HEK293T (cell line): ENCODE data around the gene SHMT2.

Experiments used
- CTCF ChIA-PET: fragments of 350-600 bp; formaldehyde crosslinking; extraction: SDS; loops from one replicate; lab custom pipeline; 2021; ENCODE audit warnings: antibody characterized with exemption, inconsistent platforms; lab: Yijun Ruan, JAX
- POLR2A ChIA-PET: fragments of 350-600 bp; formaldehyde crosslinking; extraction: SDS; loops from one replicate; lab custom pipeline; 2020; ENCODE audit warnings: antibody characterized with exemption, inconsistent platforms; lab: Yijun Ruan, JAX
- DNase-seq: peaks from one replicate; pipeline ENCODE4 v3.0.0; 2012; ENCODE audit warnings: mixed read lengths; ENCODE audit errors: extremely low spot score
- ARNT ChIP-seq: fragments of 450-650 bp; IDR thresholded peaks from 2 replicates; pipeline ENCODE4 v1.6.1; 2017; ENCODE audit warnings: mild to moderate bottlenecking
- BHLHE40 ChIP-seq: fragments of 450-650 bp; IDR thresholded peaks from 2 replicates; pipeline ENCODE4 v1.6.1; 2016; ENCODE audit warnings: mild to moderate bottlenecking, moderate library complexity, borderline replicate concordance
- CTBP1 ChIP-seq: fragments of 450-650 bp; IDR thresholded peaks from 2 replicates; pipeline ENCODE4 v1.6.1; 2016; ENCODE audit warnings: borderline replicate concordance
- ELF4 ChIP-seq: fragments of 450-650 bp; IDR thresholded peaks from 2 replicates; pipeline ENCODE4 v1.6.1; 2017; ENCODE audit warnings: antibody characterized with exemption
- FOXA1 ChIP-seq: fragments of 450-650 bp; IDR thresholded peaks from 2 replicates; pipeline ENCODE4 v1.6.1; 2016; ENCODE audit warnings: mild to moderate bottlenecking
- FOXK2 ChIP-seq: fragments of 450-650 bp; IDR thresholded peaks from 2 replicates; pipeline ENCODE4 v1.6.1; 2016; ENCODE audit warnings: mild to moderate bottlenecking
- FOXM1 ChIP-seq: fragments of 450-650 bp; IDR thresholded peaks from 2 replicates; pipeline ENCODE4 v1.6.1; 2017; ENCODE audit warnings: mild to moderate bottlenecking, borderline replicate concordance
- HDGF ChIP-seq: fragments of 450-650 bp; IDR thresholded peaks from 2 replicates; pipeline ENCODE4 v1.6.1; 2017; ENCODE audit warnings: antibody characterized with exemption, borderline replicate concordance
- L3MBTL2 ChIP-seq: fragments of 450-650 bp; conservative IDR thresholded peaks from 2 replicates; pipeline ENCODE4 v1.6.1; 2016; ENCODE audit warnings: mild to moderate bottlenecking
- LEF1 ChIP-seq: fragments of 450-650 bp; IDR thresholded peaks from 2 replicates; pipeline ENCODE4 v1.6.1; 2017; ENCODE audit warnings: mild to moderate bottlenecking, borderline replicate concordance
- NFRKB ChIP-seq: fragments of 450-650 bp; IDR thresholded peaks from 2 replicates; pipeline ENCODE4 v1.6.1; 2016; ENCODE audit warnings: mild to moderate bottlenecking, moderate library complexity
- PKNOX1 ChIP-seq: fragments of 450-650 bp; IDR thresholded peaks from 2 replicates; pipeline ENCODE4 v1.6.1; 2016
- SP1 ChIP-seq: fragments of 450-650 bp; IDR thresholded peaks from 2 replicates; pipeline ENCODE4 v1.6.1; 2017
- SUZ12 ChIP-seq: fragments of 450-650 bp; IDR thresholded peaks from 2 replicates; pipeline ENCODE4 v1.6.1; 2016; ENCODE audit warnings: mild to moderate bottlenecking
- TARDBP ChIP-seq: fragments of 450-650 bp; IDR thresholded peaks from 2 replicates; pipeline ENCODE4 v1.6.1; 2016
- ZNF384 ChIP-seq: fragments of 450-650 bp; IDR thresholded peaks from 2 replicates; pipeline ENCODE4 v1.6.1; 2016

SHMT2 gene

GRCh38 chr12:57207731-57208630 is 21.5 kb upstream of the SHMT2 start:
- TF ChIP-seq SP1 (no peak), ELF4 (no peak), HDGF (no peak), ZNF384 (no peak), FOXK2 (no peak), BHLHE40 (no peak), CTBP1 (no peak), SUZ12 (no peak), FOXA1 (no peak), TARDBP (no peak), NFRKB (no peak), FOXM1 (no peak), ARNT (no peak), PKNOX1 (no peak), L3MBTL2 (no peak)
- ChIA-PET POLR2A (interaction anchor here (1.1 kb wide), 1 partner anchor 21 kb away, joined by 3 read pairs; the partner anchor contains the start of gene SHMT2), CTCF (interaction anchor here (1.1 to 1.4 kb wide), 2 partner anchors 34 to 35 kb away, joined by 4 read pairs; no protein-coding TSS in a partner anchor)
- no peak for DNase-seq

- CTCF ChIA-PET, result interaction anchor here (1.4 kb wide), 1 partner anchor 35 kb away, joined by 4 read pairs; no protein-coding TSS in a partner anchor
Measured at GRCh38 chr12:57208631-57209282, 20.8 kb upstream of the SHMT2 start.

GRCh38 chr12:57209916-57210315 is 19.6 kb upstream of the SHMT2 start:
- POLR2A ChIA-PET, result no interaction called here
- CTCF ChIA-PET, result interaction anchor here (0.8 kb wide), 1 partner anchor 34 kb away, joined by 3 read pairs; no protein-coding TSS in a partner anchor
- TF ChIP-seq FOXK2, result no peak
- no peak for TF ChIP-seq CTBP1
- no peak for TF ChIP-seq NFRKB
- no peak for TF ChIP-seq SUZ12
- TF ChIP-seq FOXM1, result no peak
- no peak for TF ChIP-seq SP1
- TF ChIP-seq ELF4, result no peak
- DNase-seq, result no peak

More at GRCh38 chr12:57208631-57209282, 20.8 kb upstream of the SHMT2 start:
- POLR2A ChIA-PET, result interaction anchor here (1.1 kb wide), 1 partner anchor 20 kb away, joined by 3 read pairs; the partner anchor contains the start of gene SHMT2
- no peak for DNase-seq
- no peak for TF ChIP-seq PKNOX1
- TF ChIP-seq LEF1, result no peak
- TF ChIP-seq NFRKB, result no peak
- TF ChIP-seq SP1, result no peak
- TF ChIP-seq ARNT, result no peak
- no peak for TF ChIP-seq FOXM1
- no peak for TF ChIP-seq SUZ12
- TF ChIP-seq BHLHE40, result no peak
- TF ChIP-seq FOXA1, result no peak
- TF ChIP-seq TARDBP, result no peak
- no peak for TF ChIP-seq ELF4
- TF ChIP-seq CTBP1, result no peak
- no peak for TF ChIP-seq HDGF

GRCh38 chr12:57210461-57210860 is 19.1 kb upstream of the SHMT2 start:
- no peak for TF ChIP-seq FOXK2
- no peak for TF ChIP-seq ELF4
- no peak for TF ChIP-seq FOXM1
- no peak for TF ChIP-seq LEF1
- TF ChIP-seq ARNT, result no peak
- no peak for TF ChIP-seq FOXA1
- no peak for TF ChIP-seq SUZ12
- no peak for TF ChIP-seq BHLHE40
- no peak for TF ChIP-seq NFRKB
- TF ChIP-seq CTBP1, result no peak
- no peak for TF ChIP-seq L3MBTL2
- TF ChIP-seq PKNOX1, result no peak
- no peak for TF ChIP-seq TARDBP
- TF ChIP-seq SP1, result no peak
- no peak for TF ChIP-seq HDGF
- TF ChIP-seq ZNF384, result no peak
- ChIA-PET CTCF (interaction anchor here (0.8 kb wide), 1 partner anchor 33 kb away, joined by 3 read pairs; no protein-coding TSS in a partner anchor), POLR2A (interaction anchor here (1.0 kb wide), 1 partner anchor 19 kb away, joined by 4 read pairs; the partner anchor contains the start of gene SHMT2)
- DNase-seq, result no peak
